Measurements from ENCODE around the gene PRR33. TPM values are rescaled to one million over a fixed set of nuclear protein-coding genes. Genes with fewer than 3 reads are reported as not detected.

Gene PRR33
- total and polyA plus RNA-seq, 9 of the 15 experiments (the other 6 are each of a cell fraction or from before 2014, with no cell fraction given) = not detected

DNA sequence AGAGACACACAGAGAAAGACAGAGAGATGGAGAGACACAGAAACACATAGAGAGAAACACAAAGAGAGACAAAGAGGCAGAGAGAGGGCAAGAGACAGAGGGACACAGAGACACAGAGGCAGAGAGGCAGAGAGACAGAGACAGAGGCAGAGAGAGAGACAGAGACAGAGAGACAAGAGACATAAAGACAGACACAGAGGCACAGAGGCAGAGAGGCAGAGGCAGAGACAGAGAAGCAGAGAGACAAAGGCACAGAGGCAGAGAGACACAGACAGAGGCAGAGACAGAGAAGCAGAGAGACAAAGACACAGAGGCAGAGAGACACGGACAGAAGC, 46.6 kb downstream of the PRR33 start (continued):
- TF ChIP-seq RBM25 (IDR thresholded peaks at IDR 0.05; ENCODE audit: low read depth, low read length, severe bottlenecking) (no peak), ZNF551 (CRISPR knock-in tag; IDR thresholded peaks at IDR 0.05) (no peak), PYGO2 (tag; IDR thresholded peaks at IDR 0.05) (no peak), MTA3 (IDR thresholded peaks at IDR 0.05; ENCODE audit: borderline replicate concordance) (no peak), TEAD4 (IDR thresholded peaks at IDR 0.05; ENCODE audit: low read length) (no peak), TEAD4 (CRISPR knock-in tag; IDR thresholded peaks at IDR 0.05; ENCODE audit: borderline replicate concordance) (no peak), GTF2F1 (IDR thresholded peaks at IDR 0.05; ENCODE audit: low read depth, low read length) (no peak), SMARCB1 (IDR thresholded peaks at IDR 0.05; ENCODE audit: insufficient read length, low read depth) (no peak), ZNF197 (CRISPR knock-in tag; IDR thresholded peaks at IDR 0.05; ENCODE audit: low read depth) (no peak), THRAP3 (IDR thresholded peaks at IDR 0.05; ENCODE audit: borderline replicate concordance) (0 out of 2 replicates have a peak, but pooled peaks have one; percentile 8), SUPT5H (IDR thresholded peaks at IDR 0.05) (0 out of 2 replicates have a peak, but pooled peaks have one; percentile 8), TEAD2 (tag; IDR thresholded peaks at IDR 0.05) (no peak), ZNF347 (CRISPR knock-in tag; IDR thresholded peaks at IDR 0.05; ENCODE audit: low read depth) (no peak), HDGF (IDR thresholded peaks at IDR 0.05) (0 out of 2 replicates have a peak, but pooled peaks have one; percentile 15), ZNF57 (CRISPR knock-in tag; IDR thresholded peaks at IDR 0.05) (no peak), PRMT5 (CRISPR knock-in tag; IDR thresholded peaks at IDR 0.05) (no peak)
- TF ChIP-seq, protein P1, sequence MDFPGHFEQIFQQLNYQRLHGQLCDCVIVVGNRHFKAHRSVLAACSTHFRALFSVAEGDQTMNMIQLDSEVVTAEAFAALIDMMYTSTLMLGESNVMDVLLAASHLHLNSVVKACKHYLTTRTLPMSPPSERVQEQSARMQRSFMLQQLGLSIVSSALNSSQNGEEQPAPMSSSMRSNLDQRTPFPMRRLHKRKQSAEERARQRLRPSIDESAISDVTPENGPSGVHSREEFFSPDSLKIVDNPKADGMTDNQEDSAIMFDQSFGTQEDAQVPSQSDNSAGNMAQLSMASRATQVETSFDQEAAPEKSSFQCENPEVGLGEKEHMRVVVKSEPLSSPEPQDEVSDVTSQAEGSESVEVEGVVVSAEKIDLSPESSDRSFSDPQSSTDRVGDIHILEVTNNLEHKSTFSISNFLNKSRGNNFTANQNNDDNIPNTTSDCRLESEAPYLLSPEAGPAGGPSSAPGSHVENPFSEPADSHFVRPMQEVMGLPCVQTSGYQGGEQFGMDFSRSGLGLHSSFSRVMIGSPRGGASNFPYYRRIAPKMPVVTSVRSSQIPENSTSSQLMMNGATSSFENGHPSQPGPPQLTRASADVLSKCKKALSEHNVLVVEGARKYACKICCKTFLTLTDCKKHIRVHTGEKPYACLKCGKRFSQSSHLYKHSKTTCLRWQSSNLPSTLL (IDR thresholded peaks at IDR 0.05) = 0 out of 2 replicates have a peak, but pooled peaks have one; percentile 44
- TF ChIP-seq, protein P2, sequence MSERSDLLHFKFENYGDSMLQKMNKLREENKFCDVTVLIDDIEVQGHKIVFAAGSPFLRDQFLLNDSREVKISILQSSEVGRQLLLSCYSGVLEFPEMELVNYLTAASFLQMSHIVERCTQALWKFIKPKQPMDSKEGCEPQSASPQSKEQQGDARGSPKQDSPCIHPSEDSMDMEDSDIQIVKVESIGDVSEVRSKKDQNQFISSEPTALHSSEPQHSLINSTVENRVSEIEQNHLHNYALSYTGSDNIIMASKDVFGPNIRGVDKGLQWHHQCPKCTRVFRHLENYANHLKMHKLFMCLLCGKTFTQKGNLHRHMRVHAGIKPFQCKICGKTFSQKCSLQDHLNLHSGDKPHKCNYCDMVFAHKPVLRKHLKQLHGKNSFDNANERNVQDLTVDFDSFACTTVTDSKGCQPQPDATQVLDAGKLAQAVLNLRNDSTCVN (CRISPR knock-in tag; IDR thresholded peaks at IDR 0.05) = 0 out of 2 replicates have a peak, but pooled peaks have one; percentile 13

Measured in K562 (cell line).